NK-92 (cell line): ENCODE results near the gene PHF2.
A peak's percentile ranks its signal among the peaks of the same experiment; 100 is the strongest.

ENCODE experiments used
- DNase-seq: peaks from one replicate; lab custom pipeline; 2025; ENCODE audit not compliant: unreplicated experiment; lab: John Stamatoyannopoulos, UW

PHF2 gene

GRCh38 chr9:93576258-93577077 lies at the start of gene PHF2:
Gene PHF2, plus strand, starts transcription at chr9:93576584. Its CDS starts 190 bp downstream, at chr9:93576774.
- DNase-seq: no peak

DNA sequence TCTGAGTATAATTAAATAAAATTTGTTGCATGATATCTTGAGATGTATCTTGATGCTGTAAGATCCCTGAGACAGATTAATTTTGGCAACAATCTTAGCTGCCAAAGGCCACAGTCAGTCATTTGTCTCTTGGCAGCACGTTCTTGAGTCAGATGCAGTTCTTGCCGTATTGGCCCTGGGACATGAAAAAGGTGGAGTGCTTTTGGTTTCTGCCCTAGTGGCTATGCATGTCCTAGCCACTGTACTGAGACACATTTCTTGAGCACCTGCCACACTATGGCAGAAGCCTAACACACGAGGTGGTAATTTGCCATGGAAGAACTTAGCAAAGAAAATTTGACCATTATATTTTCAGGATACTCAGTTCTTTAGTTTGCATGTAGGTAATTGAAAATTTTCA lies 45.0 kb upstream of the PHF2 start:
- no peak for DNase-seq

GRCh38 chr9:93532141-93532540 lies 44.2 kb upstream of the PHF2 start:
- DNase-seq: no peak

DNA sequence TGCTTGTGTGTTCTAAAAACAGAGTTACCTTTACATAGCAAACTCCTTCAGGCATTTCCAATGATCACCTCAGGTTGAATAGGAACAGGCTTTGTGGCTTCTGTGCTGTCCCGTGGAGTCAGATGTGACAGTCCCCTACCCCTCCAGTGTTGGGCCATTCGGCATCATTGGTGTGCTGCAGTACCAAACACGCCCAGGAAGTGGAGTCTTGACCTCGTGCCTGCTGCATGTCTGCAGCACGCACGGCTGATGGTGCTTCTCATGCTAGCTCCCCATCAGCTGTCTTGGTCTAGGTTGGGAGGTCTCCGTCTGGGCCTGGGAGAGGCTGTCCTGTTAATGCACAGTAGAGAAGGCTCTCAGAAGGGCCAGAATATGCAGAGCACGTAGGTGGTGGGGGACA lies 42.5 kb upstream of the PHF2 start:
- DNase-seq: no peak

DNA sequence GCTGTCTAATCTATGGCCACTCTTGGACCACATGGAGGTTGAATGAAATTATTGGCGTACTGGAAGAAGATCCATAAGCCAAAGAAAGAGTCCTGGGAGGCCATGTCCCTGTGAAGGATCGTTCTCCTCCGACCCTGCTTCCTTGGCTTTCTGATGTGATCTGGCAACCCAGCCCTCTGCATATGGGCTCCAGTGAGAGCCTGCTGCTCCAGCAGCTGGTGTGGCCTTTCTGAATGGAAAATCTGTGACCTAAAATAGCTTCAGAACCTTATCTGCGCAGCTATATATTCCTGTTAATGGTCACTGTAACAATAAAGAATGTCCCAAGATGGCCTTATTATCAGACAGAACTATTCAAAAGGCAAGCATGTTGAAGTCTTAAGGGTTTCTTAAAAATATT lies 40.2 kb upstream of the PHF2 start:
- no peak for DNase-seq

DNA sequence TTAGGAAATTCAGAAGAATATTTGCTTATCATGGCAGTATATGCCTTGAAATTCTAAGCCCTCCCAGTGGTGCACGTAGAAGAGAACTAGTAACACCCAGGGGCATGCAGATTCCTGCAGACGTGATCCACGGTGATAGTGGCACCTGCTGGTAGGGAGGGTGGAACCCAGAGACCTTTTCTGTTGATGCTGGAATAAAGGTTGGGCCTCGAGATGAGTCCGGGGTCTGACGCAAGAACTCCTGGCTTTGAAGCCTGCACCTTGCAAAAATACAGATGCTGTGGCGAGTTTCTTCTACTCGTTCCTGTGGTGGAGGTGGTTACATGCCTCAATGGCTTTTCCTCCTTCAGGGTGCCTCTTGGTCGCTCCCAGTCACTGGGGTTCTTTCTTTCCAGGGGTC lies 39.5 kb upstream of the PHF2 start:
- DNase-seq: no peak

GRCh38 chr9:93540305-93540704 lies 36.1 kb upstream of the PHF2 start:
- no peak for DNase-seq

GRCh38 chr9:93541005-93541404 lies 35.4 kb upstream of the PHF2 start:
- no peak for DNase-seq

DNA sequence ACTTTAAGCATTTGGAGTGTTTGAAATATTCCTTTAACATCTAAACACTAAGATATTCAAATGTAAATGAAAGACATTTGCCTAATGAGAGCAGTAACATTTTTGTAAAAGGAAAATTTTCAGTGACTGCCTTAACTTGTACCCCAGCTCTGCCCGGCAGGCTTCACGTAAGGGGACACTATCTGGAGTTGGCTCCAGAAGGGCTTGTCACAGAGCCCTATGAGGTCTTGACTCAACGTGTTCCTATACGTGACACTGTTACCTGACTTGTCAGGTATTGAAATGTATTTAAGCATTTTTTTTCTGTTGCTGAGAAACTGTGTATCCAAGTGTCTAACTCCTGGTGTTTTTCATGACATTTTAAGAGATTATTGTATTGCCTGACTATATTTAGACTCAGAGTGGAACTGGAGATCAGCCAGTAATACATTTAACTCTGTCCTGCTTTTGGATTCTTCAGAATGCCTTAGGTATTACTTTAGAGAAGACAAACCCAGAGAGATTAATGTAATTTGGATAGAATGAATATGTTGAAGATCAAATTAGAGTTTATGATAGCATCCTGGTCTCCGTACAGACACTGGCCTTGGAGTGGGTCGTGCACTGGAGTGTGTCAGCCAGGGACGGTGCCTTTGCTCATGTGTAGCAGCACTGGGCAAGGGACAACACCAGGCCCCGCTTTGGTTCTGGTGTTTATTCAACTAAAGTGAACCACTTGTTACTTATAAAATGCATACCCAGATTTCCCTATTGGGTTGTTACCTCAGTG lies 34.6 kb upstream of the PHF2 start:
- DNase-seq: no peak

- no peak for DNase-seq
These were observed 33.3 kb upstream of the PHF2 start for GRCh38 chr9:93543117-93543516.

DNA sequence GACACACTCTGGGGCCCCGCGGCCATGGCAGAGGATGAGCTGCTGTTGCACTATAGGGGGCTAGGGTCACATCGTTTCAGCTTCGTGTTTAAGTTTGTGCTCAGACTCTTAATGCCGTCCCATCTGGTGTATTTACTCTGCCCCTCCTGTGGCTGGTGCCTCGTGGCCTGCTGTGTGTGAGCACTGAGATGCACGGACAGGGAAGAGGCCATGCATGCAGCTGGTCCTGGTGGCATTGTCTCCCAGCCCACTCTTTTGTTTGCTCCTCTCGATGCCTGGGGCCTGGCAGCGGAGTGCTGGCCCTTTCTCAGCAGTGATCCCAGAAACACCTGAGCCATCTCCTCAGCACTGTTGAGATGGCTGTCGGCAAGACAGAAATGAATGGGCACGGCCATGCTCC lies 30.0 kb upstream of the PHF2 start:
- no peak for DNase-seq

DNA sequence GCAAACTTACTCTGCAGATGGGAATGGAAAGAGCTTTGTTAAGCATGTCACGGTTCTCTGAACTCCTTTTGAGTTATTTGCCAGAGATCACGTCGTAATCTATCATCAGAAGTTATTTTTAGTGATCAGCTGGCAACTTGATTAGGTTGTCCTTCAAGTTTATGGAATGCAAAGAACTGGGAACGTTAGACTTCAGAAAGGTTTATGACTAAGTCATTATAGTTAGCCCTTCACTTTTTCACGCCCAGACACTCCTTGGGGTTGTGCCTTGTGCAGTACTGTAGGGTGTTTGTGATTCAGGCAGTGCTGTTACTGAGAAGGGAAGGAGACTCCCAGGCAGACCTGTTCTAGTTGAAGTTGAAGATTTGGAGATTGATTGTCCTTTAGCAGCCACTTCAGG lies 26.8 kb upstream of the PHF2 start:
- DNase-seq: no peak

- no peak for DNase-seq
These were observed 23.5 kb upstream of the PHF2 start for GRCh38 chr9:93552923-93553322.

GRCh38 chr9:93555370-93555769 lies 21.0 kb upstream of the PHF2 start:
- DNase-seq: no peak

- no peak for DNase-seq
These were observed 18.8 kb upstream of the PHF2 start for GRCh38 chr9:93557366-93558137.

DNA sequence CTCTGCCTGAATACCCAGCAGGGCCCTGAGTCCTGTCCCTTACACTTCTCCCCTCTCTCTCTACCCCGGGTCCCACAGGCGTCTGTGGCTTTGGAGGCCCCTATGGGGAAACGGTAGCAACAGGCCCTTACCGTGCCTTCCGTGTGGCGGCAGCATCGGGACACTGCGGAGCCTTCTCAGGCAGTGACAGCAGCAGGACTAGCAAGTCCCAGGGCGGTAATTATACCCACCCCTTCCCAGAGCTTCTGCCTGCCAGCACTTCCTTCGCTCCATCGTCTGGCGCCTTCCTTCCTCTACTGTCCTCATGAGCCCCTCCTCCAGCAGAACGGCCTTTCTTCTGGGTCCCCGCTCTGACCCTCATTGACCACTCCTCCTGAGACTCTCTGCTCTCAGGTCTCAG lies 17.9 kb upstream of the PHF2 start:
- no peak for DNase-seq

DNA sequence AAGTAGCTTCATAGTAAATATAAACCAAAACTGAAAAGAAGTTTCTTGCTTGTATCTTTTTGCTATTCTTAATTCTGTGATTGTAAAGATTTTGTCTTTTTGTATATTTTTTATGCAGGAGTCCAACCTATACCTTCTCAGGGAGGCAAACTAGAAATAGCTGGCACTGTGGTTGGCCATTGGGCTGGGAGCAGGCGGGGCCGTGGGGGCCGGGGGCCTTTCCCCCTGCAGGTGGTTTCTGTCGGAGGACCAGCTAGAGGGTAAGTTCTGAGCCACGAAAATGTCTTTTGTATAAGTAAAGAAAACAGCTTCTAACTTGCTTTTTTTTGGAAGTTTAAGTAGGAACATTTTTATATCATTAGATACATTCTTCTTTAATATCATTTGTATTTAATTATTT lies 15.4 kb upstream of the PHF2 start:
- DNase-seq: no peak

DNA sequence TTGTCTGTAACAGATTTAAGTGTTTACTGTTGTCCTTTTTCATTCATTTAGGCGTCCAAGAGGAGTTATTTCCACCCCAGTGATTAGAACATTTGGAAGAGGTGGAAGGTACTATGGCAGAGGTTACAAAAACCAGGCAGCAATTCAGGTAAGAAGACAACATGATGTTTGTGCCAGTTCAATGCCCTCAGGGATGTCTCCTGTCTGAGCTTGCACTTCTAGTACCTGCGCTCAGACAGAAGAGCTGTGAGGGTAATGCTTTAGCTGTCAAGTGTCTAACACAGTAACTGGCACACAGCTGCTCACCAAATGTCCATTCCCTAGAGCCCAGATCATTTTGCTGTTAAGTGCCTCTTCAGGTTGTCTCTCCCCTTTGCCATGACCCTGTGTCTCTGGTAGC lies 14.2 kb upstream of the PHF2 start:
- DNase-seq: no peak

DNA sequence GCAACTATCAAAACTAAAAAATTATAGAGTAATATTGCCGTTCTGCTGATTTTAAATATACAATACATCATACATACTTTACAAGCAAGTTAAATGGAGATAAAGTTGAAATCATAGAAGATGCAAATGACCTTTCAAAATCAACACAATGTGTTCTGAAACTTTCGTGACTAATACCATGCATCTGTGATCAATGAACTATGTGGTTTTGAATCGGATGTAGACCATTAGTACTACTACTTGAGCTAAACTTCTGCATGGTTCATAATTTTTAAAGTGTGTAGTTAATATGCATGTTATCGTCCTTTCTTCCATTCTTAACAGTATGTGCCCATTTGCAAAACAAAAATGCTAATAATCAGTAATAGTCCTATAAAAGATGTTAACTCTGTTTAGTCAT lies 11.3 kb upstream of the PHF2 start:
- DNase-seq: no peak

DNA sequence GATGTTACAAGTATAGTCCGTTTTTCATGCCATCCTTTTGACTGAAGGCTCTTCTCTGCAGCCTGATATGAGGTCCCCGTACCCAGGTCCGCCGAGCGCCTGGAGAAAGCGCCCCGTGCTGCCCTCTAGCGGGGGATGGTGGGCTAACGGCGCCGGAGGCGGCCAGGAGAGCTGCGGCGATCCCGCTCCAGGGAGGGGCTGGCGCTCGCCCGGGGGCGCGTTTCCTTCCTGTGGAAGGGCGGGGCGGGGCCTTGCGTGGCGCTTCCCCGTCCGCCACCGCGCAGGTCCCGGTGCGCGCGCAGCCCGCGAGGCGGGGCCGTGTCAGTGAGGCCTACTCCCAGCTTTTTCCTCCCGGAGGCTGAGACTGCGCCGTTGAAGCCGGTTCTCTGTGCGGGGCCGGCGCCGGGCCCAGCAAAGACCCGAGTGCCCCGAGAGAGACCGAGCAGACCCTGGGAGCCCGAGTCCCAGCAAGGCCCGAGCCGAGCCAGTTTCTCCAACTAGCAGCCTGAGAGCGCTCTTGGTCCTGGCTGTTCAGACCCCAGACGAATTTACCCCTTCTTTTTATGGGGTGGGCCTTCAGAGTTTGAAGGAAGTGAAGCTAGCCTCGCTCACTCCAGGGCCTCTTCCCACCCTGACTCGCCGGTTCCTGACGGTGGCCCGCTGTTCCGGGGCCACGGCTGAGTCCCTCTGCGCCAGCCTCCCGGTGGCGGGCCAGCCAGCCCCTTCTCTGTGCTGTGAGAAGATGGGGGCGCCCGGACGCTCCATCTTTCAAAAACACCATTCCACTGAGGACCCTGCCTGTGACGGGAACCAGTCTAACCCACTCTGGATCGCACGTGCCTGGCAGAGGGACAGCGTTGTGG lies 9.7 kb upstream of the PHF2 start:
- DNase-seq: peak; percentile 80
